ENCODE results near the gene LIME1. TPM values are rescaled to one million over a fixed set of nuclear protein-coding genes. Genes with fewer than 3 reads are reported as not detected.

LIME1 gene, protein sequence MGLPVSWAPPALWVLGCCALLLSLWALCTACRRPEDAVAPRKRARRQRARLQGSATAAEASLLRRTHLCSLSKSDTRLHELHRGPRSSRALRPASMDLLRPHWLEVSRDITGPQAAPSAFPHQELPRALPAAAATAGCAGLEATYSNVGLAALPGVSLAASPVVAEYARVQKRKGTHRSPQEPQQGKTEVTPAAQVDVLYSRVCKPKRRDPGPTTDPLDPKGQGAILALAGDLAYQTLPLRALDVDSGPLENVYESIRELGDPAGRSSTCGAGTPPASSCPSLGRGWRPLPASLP
- 1.6 and 2.2 TPM in 2 replicates for total RNA-seq

DNA sequence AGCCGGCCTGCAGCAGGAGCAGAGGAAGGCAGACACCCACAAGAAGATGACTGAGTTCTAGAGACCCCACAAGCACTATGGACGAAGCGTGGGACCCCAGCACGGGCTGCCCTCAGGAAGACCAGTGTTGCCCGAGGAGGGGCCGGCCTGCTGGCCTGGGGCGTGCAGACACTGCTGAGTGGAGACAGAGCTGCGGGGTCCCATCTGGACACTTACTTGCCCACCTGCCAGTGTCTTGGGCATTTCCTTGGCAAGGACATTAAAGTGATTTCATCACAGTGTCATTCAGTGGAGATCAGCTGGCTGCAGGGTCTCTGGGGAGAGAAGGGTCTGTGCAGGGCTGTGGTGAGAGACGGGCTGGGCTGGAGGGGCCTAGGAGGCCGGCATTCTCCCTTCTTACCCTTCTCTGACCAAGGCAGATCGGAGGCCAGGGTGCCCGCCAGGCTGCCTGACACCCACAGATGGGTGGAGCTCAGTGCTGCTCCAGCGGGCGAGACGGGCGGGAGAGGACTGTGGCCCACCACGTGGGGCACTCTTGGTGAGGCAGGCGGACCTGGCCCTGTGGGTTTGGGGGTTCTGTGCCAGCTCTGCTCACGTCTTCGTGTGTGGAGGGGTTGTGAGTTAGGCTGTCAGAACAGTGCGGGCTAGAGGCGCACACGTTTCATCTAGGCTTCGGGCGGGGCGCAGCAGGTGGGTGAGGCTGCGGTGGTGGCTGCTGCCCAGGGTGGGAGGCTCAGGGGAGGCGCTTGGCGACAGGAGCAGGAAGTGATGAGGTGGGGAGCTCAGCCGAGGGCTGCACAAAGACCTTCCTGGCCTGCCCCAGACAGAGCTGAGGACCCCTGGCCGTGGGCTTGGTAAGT, at the start of gene LIME1:
Gene LIME1 (plus strand): TSS at position 806 of the 860 bp plus-strand sequence. CDS start 886 bp downstream, outside the sequence.

DNA sequence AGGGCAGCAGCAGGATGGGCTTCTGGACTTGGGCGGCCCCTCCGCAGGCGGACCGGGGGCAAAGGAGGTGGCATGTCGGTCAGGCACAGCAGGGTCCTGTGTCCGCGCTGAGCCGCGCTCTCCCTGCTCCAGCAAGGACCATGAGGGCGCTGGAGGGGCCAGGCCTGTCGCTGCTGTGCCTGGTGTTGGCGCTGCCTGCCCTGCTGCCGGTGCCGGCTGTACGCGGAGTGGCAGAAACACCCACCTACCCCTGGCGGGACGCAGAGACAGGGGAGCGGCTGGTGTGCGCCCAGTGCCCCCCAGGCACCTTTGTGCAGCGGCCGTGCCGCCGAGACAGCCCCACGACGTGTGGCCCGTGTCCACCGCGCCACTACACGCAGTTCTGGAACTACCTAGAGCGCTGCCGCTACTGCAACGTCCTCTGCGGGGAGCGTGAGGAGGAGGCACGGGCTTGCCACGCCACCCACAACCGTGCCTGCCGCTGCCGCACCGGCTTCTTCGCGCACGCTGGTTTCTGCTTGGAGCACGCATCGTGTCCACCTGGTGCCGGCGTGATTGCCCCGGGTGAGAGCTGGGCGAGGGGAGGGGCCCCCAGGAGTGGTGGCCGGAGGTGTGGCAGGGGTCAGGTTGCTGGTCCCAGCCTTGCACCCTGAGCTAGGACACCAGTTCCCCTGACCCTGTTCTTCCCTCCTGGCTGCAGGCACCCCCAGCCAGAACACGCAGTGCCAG, 39.7 kb upstream of the LIME1 start, which contains the start of gene TNFRSF6B:
Gene TNFRSF6B (plus strand): TSS at position 25 of the 729 bp plus-strand sequence. CDS start 116 bp downstream, at position 141.

DNA sequence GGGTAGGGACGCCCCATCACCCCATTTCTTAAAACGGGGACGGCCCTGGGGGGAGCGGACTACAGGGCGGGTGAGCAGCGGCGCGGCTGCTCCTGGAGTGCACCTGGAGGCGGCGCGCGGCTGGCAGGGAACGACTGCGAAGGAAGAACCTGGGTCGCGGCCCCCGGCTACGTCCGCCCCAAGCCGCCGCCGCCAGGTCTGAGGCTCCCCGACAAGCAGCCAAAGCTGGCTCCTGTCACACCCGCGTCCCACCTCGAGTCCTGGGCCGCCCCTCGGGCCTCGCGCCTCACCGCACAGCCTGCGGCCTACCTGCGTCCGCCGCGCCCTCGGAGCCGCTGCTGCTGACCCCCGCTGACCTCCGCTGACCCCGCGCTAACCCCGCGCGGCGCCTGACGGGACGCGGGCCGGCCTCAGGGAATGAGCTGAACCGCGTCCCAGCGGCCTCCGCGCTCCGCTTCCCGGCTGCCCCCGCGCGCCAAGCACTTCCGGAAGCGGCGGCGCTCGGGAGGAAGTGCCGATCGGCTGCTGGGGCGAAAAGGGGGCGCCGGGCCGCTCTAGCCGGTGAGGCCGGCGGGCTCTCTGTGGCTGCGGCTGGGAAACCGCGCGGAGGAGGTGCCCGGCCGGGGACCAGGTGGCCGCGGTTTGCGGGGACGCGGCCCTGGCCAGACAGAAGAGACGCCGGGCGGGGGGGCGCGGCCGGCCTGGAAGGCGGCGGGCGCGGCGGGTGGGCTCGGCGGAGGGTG, 28.7 kb upstream of the LIME1 start, which contains the start of the genes ARFRP1 and ZGPAT:
Gene ARFRP1 (minus strand): TSS at position 419 of the 743 bp plus-strand sequence. CDS start 885 bp downstream, outside the sequence.
Gene ZGPAT (plus strand): TSS at position 482 of the 743 bp plus-strand sequence. CDS start 542 bp downstream, outside the sequence.

DNA sequence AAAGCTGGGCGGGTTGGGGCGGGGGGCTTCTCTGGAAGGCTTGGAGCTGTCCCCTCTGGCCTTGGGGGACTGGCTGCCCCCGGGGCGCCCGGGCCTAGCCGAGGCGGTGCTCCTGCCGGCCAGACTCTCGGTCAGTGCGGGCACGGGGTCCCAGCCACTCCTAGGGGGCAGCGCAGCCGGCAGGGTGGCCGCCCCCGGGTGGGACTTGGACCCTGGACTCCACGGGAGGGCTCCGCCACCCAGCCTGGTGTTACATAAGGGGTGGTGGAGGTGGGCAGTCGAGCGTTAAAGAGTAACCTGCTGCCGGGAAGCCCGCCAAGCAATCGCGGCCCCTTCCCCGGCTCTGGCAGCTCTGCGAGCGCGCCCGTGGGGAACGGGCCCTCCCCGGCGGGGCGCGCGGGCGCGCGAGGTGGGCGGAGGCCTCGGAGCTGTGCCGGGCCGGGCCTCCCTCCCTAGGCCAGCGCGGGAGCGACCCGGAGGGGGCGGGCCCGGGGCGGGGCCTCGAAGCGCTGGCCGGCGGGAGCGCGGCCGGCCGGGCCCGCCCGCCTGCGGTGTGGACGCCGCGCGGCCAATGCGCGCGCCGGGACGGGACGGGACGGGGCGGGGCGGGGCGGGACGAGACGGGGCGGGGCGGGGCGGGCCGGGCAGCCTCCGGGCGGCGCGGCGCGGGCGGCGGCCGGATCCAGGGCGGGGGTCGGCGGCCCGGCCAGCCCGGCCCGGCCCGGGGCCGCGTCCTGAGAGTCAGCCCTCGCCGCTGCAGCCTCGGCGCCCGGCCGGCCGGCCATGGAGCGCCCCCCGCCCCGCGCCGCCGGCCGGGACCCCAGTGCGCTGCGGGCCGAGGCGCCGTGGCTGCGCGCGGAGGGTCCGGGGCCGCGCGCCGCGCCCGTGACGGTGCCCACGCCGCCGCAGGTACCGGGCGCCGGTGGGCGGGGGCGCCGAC, 2.9 kb downstream of the LIME1 start, which contains the start of gene SLC2A4RG:
Gene SLC2A4RG (plus strand): TSS at position 647 of the 940 bp plus-strand sequence. CDS start 137 bp downstream, at position 784.

Other genes with a start within 250 kb of the LIME1 start
- 1.3 and 3.0 TPM in 2 replicates for gene EEF1A2, start 237.6 kb upstream of the LIME1 start, total RNA-seq
- 17.5 and 24.5 TPM in 2 replicates for gene PPDPF, start 215.9 kb upstream of the LIME1 start, total RNA-seq
- under 0.01 and 0.09 TPM in 2 replicates for gene PTK6, start 199.3 kb upstream of the LIME1 start, total RNA-seq
- not detected in 2 replicates for gene SRMS, start 188.9 kb upstream of the LIME1 start, total RNA-seq
- gene FNDC11, start 182.5 kb upstream of the LIME1 start, total RNA-seq, result 0.46 and 0.57 TPM in 2 replicates
- gene HELZ2, start 162.4 kb upstream of the LIME1 start, total RNA-seq, result 27.0 and 29.2 TPM in 2 replicates
- 7.4 and 8.4 TPM in 2 replicates for gene GMEB2, start 109.6 kb upstream of the LIME1 start, total RNA-seq
- 2.1 and 2.3 TPM in 2 replicates for gene STMN3, start 83.2 kb upstream of the LIME1 start, total RNA-seq
- gene RTEL1, start 78.4 kb upstream of the LIME1 start, total RNA-seq, result 6.1 and 9.2 TPM in 2 replicates
- gene TNFRSF6B, start 40.0 kb upstream of the LIME1 start, total RNA-seq, result 0.65 and 1.3 TPM in 2 replicates
- gene ARFRP1, start 28.7 kb upstream of the LIME1 start, total RNA-seq, result 30.2 and 35.4 TPM in 2 replicates
- 14.3 and 15.6 TPM in 2 replicates for gene ZGPAT, start 28.6 kb upstream of the LIME1 start, total RNA-seq
- gene SLC2A4RG, start 3.1 kb downstream of the LIME1 start, total RNA-seq, result 14.4 and 18.3 TPM in 2 replicates
- 4.6 and 9.7 TPM in 2 replicates for gene ZBTB46, start 94.6 kb downstream of the LIME1 start, total RNA-seq
- gene ABHD16B, start 124.8 kb downstream of the LIME1 start, total RNA-seq, result not detected in 2 replicates
- gene TPD52L2, start 128.6 kb downstream of the LIME1 start, total RNA-seq, result 112 and 116 TPM in 2 replicates
- gene DNAJC5, start 158.5 kb downstream of the LIME1 start, total RNA-seq, result 49.6 and 68.2 TPM in 2 replicates
- 14.5 and 15.9 TPM in 2 replicates for gene UCKL1, start 219.8 kb downstream of the LIME1 start, total RNA-seq
- gene ZNF512B, start 233.3 kb downstream of the LIME1 start, total RNA-seq, result 4.7 and 6.1 TPM in 2 replicates
- 0.28 and 0.43 TPM in 2 replicates for gene SAMD10, start 243.0 kb downstream of the LIME1 start, total RNA-seq
- 57.0 and 63.9 TPM in 2 replicates for gene PRPF6, start 244.5 kb downstream of the LIME1 start, total RNA-seq

Data from smooth muscle cell of bladder (primary cell).